Subcutaneous abdominal adipose tissue (tissue), 5 donors: ENCODE data around the gene TMEM151B.

ENCODE experiments used
- H3K27ac ChIP-seq: one replicate; pipeline ENCODE4 v1.7.0; 2013; ENCODE audit warnings: low read depth, mild to moderate bottlenecking, inconsistent platforms, low read length, moderate library complexity
- H3K27me3 ChIP-seq, 5 donors: one replicate each; pipeline ENCODE4 v1.7.0; 2013; ENCODE audit warnings: low read length in 5 of 5, inconsistent platforms in 1 of 5; ENCODE audit not compliant: control insufficient read depth in 5 of 5, insufficient read depth in 4 of 5
- H3K36me3 ChIP-seq, 5 donors: one replicate each; pipeline ENCODE4 v1.7.0; 2013; ENCODE audit warnings: low read length in 5 of 5; ENCODE audit not compliant: control insufficient read depth in 5 of 5, insufficient read depth in 5 of 5
- H3K4me1 ChIP-seq, 5 donors: one replicate each; pipeline ENCODE4 v1.7.0; 2013; ENCODE audit warnings: low read length in 5 of 5, mild to moderate bottlenecking in 3 of 5, moderate library complexity in 1 of 5; ENCODE audit not compliant: control insufficient read depth in 5 of 5, insufficient read depth in 5 of 5
- H3K4me3 ChIP-seq, 5 donors: one replicate each; pipeline ENCODE4 v1.7.0; 2013; ENCODE audit warnings: low read length in 5 of 5, low read depth in 1 of 5
- H3K9ac ChIP-seq, 5 donors: one replicate each; pipeline ENCODE4 v1.7.0; 2013; ENCODE audit warnings: low read length in 5 of 5, mild to moderate bottlenecking in 4 of 5, moderate library complexity in 3 of 5
- H3K9me3 ChIP-seq, 5 donors: one replicate each; pipeline ENCODE4 v1.7.0; 2013; ENCODE audit warnings: low read length in 5 of 5; ENCODE audit not compliant: control insufficient read depth in 5 of 5
- donor health status: healthy.
- donor health status: healthy.
- donor health status: healthy.
- donor health status: healthy.
- donor health status: healthy.

Gene TMEM151B

DNA sequence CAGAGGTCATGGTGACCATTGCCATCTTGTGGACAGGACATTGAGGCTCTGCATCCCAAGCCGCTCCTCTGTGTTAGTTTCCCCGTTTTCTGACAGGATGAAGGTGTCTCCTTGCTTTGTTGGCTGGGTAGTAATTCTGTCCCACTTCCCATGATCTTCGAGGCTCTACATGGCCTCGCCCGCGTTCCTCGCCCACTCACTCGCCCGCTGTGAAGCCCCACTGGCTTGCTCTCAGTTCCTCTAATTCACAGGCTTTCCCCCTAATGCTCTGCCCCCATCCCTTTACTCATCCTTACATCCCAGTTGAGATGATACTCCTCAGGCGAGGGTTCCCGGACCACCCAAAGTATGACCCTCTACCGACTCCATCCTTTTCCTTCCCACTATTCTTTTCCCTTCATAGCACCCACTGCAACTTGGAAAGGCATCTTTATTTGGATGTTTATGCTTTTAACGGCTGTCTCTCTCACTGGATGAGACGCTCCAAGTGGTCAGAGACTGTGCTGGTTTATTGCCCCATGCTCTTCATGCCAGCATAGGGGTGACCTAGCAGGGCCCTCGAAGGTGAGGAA is 12.4 kb upstream of the TMEM151B start:
- H3K9ac ChIP-seq = peak overlapping the region in 4 of 5 donors; percentile 49 to 79 (median 65)
- peaks cover 3 to 61% (median 49%) of the 10 kb centered on the region in 5 donors for H3K36me3 ChIP-seq
- peak overlapping the region; percentile 47 to 78 (median 73) for H3K4me3 ChIP-seq
- H3K9me3 ChIP-seq = no peaks in the 10 kb centered on the region
- peaks cover 7 to 31% (median 28%) of the 10 kb centered on the region in 5 donors for H3K4me1 ChIP-seq
- peak overlapping the region; percentile 44 for H3K27ac ChIP-seq
- H3K27me3 ChIP-seq = no peaks in the 10 kb centered on the region

DNA sequence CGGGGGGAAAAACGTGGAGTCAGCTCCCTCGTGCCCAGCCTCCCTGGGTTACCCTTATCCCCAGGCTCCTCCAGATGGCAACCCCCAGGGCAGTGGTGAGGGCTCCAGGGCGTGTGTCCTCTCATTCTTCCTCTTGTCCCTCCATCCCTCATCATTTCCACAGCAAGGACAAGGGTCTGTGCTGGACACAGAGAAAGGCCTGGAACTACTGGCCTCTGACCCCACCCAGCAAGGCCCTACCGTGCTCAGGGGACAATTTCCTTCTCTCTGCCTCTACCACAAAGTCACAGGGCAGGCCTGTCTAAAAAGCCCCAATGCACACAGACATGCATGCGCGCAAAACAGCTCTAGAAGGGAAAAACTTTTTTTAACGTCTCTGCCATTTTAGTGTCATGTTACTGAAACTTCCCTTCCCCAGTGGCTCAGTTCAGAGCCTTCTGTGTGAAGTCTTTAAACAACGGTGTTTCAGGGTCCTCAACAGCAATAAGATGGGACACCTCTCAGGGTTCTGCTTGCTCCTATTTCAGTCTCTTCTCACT is 11.9 kb upstream of the TMEM151B start:
- peaks cover 3 to 55% (median 44%) of the 10 kb centered on the region in 5 donors for H3K36me3 ChIP-seq
- peak overlapping the region; percentile 44 for H3K27ac ChIP-seq
- peak overlapping the region in 1 of 5 donors; percentile 73 for H3K4me3 ChIP-seq
- H3K9me3 ChIP-seq = no peaks in the 10 kb centered on the region
- peak overlapping the region in 1 of 5 donors; percentile 79 for H3K9ac ChIP-seq
- peaks cover 7 to 37% (median 33%) of the 10 kb centered on the region in 5 donors for H3K4me1 ChIP-seq
- no peaks in the 10 kb centered on the region for H3K27me3 ChIP-seq

GRCh38 chr6:44258921-44259320 is 11.3 kb upstream of the TMEM151B start:
- no peaks in the 10 kb centered on the region for H3K27me3 ChIP-seq
- no peak overlapping the region for H3K9ac ChIP-seq
- no peak overlapping the region for H3K27ac ChIP-seq
- no peaks in the 10 kb centered on the region for H3K9me3 ChIP-seq
- peaks cover 0 to 50% (median 38%) of the 10 kb centered on the region in 5 donors for H3K36me3 ChIP-seq
- peaks cover 9 to 42% (median 38%) of the 10 kb centered on the region in 5 donors for H3K4me1 ChIP-seq
- no peak overlapping the region for H3K4me3 ChIP-seq

- no peaks in the 10 kb centered on the region for H3K9me3 ChIP-seq
- H3K4me3 ChIP-seq = no peak overlapping the region
- peaks cover 15 to 53% (median 49%) of the 10 kb centered on the region in 5 donors for H3K4me1 ChIP-seq
- H3K9ac ChIP-seq = no peak overlapping the region
- H3K36me3 ChIP-seq = peaks cover 0 to 39% (median 28%) of the 10 kb centered on the region in 5 donors
- no peaks in the 10 kb centered on the region for H3K27me3 ChIP-seq
- H3K27ac ChIP-seq = no peak overlapping the region
Measured at GRCh38 chr6:44260011-44260410, 10.2 kb upstream of the TMEM151B start.

GRCh38 chr6:44260451-44261297 is 9.6 kb upstream of the TMEM151B start:
- peaks cover 15 to 54% (median 51%) of the 10 kb centered on the region in 5 donors for H3K4me1 ChIP-seq
- no peak overlapping the region for H3K27ac ChIP-seq
- no peaks in the 10 kb centered on the region for H3K9me3 ChIP-seq
- peaks cover 0 to 33% (median 21%) of the 10 kb centered on the region in 5 donors for H3K36me3 ChIP-seq
- no peak overlapping the region for H3K4me3 ChIP-seq
- H3K9ac ChIP-seq = no peak overlapping the region
- no peaks in the 10 kb centered on the region for H3K27me3 ChIP-seq

DNA sequence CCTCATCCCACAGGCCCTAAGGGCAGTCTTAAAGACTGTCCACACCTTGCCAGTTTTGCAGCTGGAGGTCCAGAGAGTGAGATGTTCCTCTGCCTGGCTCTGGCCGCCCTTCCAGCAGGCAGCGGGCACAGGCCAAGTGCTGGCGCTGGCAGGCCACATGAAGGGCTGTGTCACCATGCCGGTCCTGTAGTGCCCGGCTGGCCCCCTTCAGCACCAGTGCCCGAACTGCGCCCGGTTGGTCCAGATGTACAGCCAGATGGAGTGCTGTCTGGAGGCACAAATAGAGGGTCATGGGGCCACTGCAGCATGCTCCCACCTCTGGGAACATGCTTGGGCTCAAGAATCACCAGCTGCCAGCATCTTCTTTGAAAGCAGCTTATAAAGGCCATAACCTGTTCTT is 8.7 kb upstream of the TMEM151B start:
- Histone ChIP-seq H3K9ac (no peak overlapping the region), H3K27me3 (no peaks in the 10 kb centered on the region), H3K9me3 (no peaks in the 10 kb centered on the region), H3K27ac (no peak overlapping the region), H3K4me1 (peaks cover 13 to 47% (median 42%) of the 10 kb centered on the region in 5 donors), H3K4me3 (no peak overlapping the region), H3K36me3 (peaks cover 0 to 33% (median 20%) of the 10 kb centered on the region in 5 donors)

DNA sequence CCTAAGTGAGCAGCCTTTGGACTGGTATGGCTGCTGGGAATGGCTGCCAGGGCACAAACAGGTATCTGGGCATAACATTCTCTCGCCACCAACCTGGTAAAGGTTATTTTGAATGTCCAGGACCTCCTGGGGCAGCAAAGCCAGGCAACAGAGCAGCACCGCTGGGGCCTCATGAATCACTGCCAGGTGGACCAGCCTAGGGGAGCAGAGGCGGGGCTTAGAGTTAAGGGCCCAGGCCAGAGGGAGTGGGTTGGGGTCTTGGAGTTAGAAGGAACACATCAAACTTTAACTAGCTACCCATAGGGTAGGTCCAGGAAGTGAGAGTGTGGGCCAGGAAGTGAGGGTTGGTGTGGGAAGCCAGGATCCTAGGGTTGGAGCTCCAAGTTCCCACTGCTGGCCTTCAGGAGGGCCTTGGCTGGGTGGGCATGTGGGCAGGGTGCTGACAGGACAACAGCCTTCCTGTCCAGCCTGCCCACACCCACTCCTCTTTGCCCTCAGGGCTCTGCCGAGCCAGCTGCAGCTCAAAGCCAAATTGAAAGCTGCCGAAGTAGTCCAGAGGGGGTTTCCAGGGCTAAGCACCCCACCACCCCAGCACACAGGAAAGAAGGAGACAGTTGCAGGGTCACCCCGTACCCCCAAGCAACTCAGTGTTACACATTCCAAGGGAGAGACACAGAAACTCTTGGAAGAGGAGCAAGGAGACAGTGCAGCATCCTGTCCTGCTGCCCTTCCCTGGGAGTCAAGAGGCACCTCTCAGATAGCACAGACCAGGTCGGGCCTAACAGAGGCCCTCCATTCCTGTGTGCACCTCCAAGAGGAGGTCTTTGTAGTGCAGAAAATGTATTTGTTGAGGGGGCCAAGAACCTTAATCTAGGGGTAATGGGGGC is 7.5 kb upstream of the TMEM151B start:
- Histone ChIP-seq H3K9me3 (no peaks in the 10 kb centered on the region), H3K36me3 (peaks cover 0 to 33% (median 20%) of the 10 kb centered on the region in 5 donors), H3K4me3 (peak overlapping the region; percentile 19 to 88 (median 83)), H3K4me1 (peaks cover 11 to 39% (median 34%) of the 10 kb centered on the region in 5 donors), H3K27ac (no peak overlapping the region), H3K9ac (peak overlapping the region in 3 of 5 donors; percentile 8 to 89 (median 9)), H3K27me3 (no peaks in the 10 kb centered on the region)

- peak overlapping the region; percentile 65 for H3K27ac ChIP-seq
- peaks cover 10 to 33% (median 29%) of the 10 kb centered on the region in 5 donors for H3K4me1 ChIP-seq
- H3K36me3 ChIP-seq = peaks cover 0 to 29% (median 18%) of the 10 kb centered on the region in 5 donors
- H3K27me3 ChIP-seq = peaks cover 0 to 5% (median 2%) of the 10 kb centered on the region in 5 donors
- peak overlapping the region; percentile 61 to 88 (median 83) for H3K4me3 ChIP-seq
- H3K9me3 ChIP-seq = no peaks in the 10 kb centered on the region
- H3K9ac ChIP-seq = peak overlapping the region in 4 of 5 donors; percentile 16 to 89 (median 67)
Measured at GRCh38 chr6:44263354-44264100, 6.7 kb upstream of the TMEM151B start.
